Small intestine (tissue), 7 donors: Measurements from ENCODE around the gene ALOX5AP. TPM values are rescaled to one million over a fixed set of nuclear protein-coding genes. Genes with fewer than 3 reads are reported as not detected.

Source experiments
- DNase-seq, 2 donors: peaks; one replicate each; pipeline versions ENCODE4 v3.0.0 to v3.0.0-alpha.2; 2013
- FAIRE-seq: peaks from 2 replicates; lab custom pipeline; 2012; peaks lifted over from hg19 to GRCh38; lab: Jason Lieb, UNC
- H3K27ac ChIP-seq, 3 donors: one replicate each; pipeline ENCODE4 v1.5.1; 2013; ENCODE audit warnings: low read length in 2 of 3, mild to moderate bottlenecking in 2 of 3, control low read depth in 1 of 3, inconsistent platforms in 1 of 3, low read depth in 1 of 3, moderate library complexity in 1 of 3
- H3K27me3 ChIP-seq, 3 donors: one replicate each; pipeline ENCODE4 v1.6.1; 2013; ENCODE audit warnings: low read length in 3 of 3, inconsistent platforms in 1 of 3; ENCODE audit not compliant: control insufficient read depth in 3 of 3, insufficient read depth in 3 of 3
- H3K36me3 ChIP-seq, 3 donors: one replicate each; pipeline ENCODE4 v1.6.1; 2013; ENCODE audit warnings: low read length in 3 of 3, inconsistent platforms in 1 of 3, low read depth in 1 of 3, mild to moderate bottlenecking in 1 of 3, moderate library complexity in 1 of 3; ENCODE audit not compliant: control insufficient read depth in 3 of 3, insufficient read depth in 2 of 3
- H3K4me1 ChIP-seq, 3 donors: one replicate each; pipeline ENCODE4 v1.6.1; 2013; ENCODE audit warnings: low read length in 2 of 3, inconsistent platforms in 1 of 3, low read depth in 1 of 3, mild to moderate bottlenecking in 1 of 3, moderate library complexity in 1 of 3; ENCODE audit not compliant: control insufficient read depth in 3 of 3, insufficient read depth in 2 of 3
- H3K4me3 ChIP-seq, 3 donors: one replicate each; pipeline ENCODE4 v1.5.1; 2013; ENCODE audit warnings: low read length in 3 of 3, control low read depth in 1 of 3, inconsistent platforms in 1 of 3, low read depth in 1 of 3, mild to moderate bottlenecking in 1 of 3, moderate library complexity in 1 of 3
- H3K9me3 ChIP-seq, 2 donors: one replicate each; pipeline ENCODE4 v1.6.1; 2013; ENCODE audit warnings: low read depth in 1 of 2, low read length in 1 of 2; ENCODE audit not compliant: control insufficient read depth in 2 of 2, insufficient read depth in 1 of 2
- WGBS, 3 donors: extraction: QIAGEN DNeasy Blood & Tissue Kit; methylation state at CpG; one replicate each; pipeline ENCODE4 v1.1.7; 2013; 5-methylcytosine and 5-hydroxymethylcytosine counted together
- polyA plus RNA-seq, 4 donors: library from polyadenylated mRNA; stranded (reverse) in 3 of 4; unstranded in 1 of 4; fragments of 200-250 nt in 3 of 4; fragments of 120-200 nt in 1 of 4; gene quantifications; one replicate each; pipeline versions ENCODE4 v1.2.1 to v1.2.3, GENCODE V29; 2013
- donor health status: healthy with polysubstance abuse.
- donor health status: control.
- donor health status: control.
- donor health status: Bipolar disorder and iron deficiency.
- donor health status: healthy.

ALOX5AP gene
- polyA plus RNA-seq, 4 donors = 5.5 to 36.1 (median 16.5) TPM

DNA sequence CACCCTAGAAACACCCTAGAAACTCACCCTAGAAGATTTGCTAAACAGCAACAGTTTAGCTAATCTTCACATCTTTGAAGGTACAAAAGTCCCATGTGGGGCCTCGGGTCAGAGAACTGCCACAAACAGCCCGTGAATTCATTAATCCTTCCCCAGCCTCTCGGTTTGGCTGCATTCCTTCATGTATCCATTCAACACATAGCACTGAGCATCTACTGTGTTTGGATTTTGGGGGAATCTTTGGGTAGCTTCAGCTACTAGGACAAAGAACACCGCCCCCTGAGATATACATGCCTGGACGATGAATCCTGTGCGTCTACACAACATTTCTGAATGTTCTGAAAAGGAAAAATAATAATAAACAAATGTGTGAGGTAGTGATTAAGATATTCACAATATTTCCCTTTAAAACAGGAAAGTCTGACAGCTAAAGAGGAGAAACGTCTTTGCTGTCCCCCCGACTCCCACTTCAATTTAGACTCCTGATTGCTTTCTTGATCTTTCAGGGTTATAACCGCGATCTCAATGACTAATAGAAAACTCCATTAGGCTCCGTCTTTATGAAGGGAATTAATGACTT lies 63.5 kb downstream of the ALOX5AP start:
- no peak for FAIRE-seq
- DNase-seq = no peak
- no peaks in the 10 kb centered on the region for H3K9me3 ChIP-seq
- H3K4me1 ChIP-seq = peaks cover 0 to 10% (median 2%) of the 10 kb centered on the region in 3 donors
- H3K36me3 ChIP-seq = no peaks in the 10 kb centered on the region
- 70 to 76% (median 70%) methylated on average over 11 of the region's 11 CpGs for WGBS, 3 donors
- H3K27ac ChIP-seq = peak overlapping the region in 2 of 3 donors; percentile 7 to 66
- H3K4me3 ChIP-seq = no peak overlapping the region
- H3K27me3 ChIP-seq = no peaks in the 10 kb centered on the region

DNA sequence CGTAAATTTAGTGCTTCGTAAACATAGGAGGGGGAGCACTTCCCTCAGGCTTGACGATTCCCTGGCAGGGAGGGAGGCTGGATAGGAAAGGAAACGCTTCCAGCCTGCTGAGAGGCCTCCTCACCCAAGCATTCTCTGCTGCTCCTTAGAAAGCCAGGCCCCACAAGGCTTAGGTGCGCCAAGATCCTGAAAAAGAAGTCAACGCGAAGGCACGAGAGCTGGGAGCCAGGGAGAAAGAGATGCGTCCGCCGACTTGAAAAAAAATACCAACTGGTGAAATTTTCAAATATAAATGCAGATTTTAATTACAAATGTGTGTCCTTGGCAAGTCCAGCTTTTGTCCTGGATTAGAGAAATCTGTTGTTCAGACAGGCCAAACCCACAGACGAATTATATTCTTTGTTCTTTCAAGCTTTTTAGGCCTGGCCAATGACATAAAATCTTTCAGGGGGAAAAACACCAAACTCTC lies 64.0 kb downstream of the ALOX5AP start:
- no peak for FAIRE-seq
- Histone ChIP-seq H3K4me3 (no peak overlapping the region), H3K4me1 (peaks cover 0 to 10% (median 2%) of the 10 kb centered on the region in 3 donors), H3K9me3 (no peaks in the 10 kb centered on the region), H3K36me3 (no peaks in the 10 kb centered on the region), H3K27ac (peak overlapping the region in 2 of 3 donors; percentile 7 to 66), H3K27me3 (no peaks in the 10 kb centered on the region)
- DNase-seq = no peak
- 71 to 83% (median 82%) methylated on average over 12 of the region's 12 CpGs for WGBS, 3 donors

DNA sequence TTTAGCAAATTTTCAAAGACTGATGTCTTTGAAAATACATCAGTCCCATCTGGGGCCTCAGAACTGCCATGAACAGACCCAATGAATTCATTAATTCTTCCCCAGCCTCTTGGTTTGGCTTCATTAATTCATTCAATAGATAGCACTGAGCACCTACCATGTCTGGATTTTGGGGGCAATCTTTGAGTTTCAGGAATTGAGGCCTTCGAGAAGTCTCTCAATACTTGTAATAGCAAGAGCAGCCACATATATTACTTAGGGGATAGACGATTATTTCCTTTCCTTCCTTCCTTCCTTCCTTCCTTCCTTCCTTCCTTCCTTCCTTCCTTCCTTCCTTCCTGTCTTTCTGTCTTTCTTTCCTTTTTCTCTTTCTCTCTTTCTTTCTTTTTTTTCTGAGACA lies 64.8 kb downstream of the ALOX5AP start:
- Histone ChIP-seq H3K4me1 (peaks cover 0 to 10% (median 2%) of the 10 kb centered on the region in 3 donors), H3K36me3 (no peaks in the 10 kb centered on the region), H3K27ac (no peak overlapping the region), H3K9me3 (no peaks in the 10 kb centered on the region), H3K4me3 (no peak overlapping the region), H3K27me3 (no peaks in the 10 kb centered on the region)
- DNase-seq = no peak
- no peak for FAIRE-seq
- 64 to 88% (median 67%) methylated on average over 2 of the region's 2 CpGs for WGBS, 3 donors

DNA sequence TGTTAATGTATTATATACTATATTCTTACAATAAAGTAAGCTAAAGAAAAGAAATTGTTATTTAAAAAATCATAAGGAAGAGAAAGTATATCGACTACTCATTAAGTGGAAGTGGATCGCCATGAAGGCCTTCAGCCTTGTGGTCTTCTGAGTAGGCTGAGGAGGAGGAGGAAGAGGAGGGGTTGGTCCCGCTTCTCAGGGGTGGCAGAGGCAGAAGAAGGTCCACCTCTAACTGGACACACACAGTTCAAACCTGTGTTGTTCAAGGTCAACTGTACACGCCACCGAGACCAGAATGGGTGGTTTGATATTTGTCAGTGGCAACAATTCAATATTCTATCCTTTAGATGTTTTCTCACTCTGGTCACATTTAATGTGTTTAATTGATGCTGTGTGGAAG lies 67.2 kb downstream of the ALOX5AP start:
- FAIRE-seq (peak; percentile 30), DNase-seq (no peak)
- Histone ChIP-seq H3K27me3 (no peaks in the 10 kb centered on the region), H3K9me3 (no peaks in the 10 kb centered on the region), H3K4me3 (no peak overlapping the region), H3K36me3 (no peaks in the 10 kb centered on the region), H3K27ac (no peak overlapping the region), H3K4me1 (peaks cover 0 to 10% (median 2%) of the 10 kb centered on the region in 3 donors)
- WGBS, 3 donors = 69 to 77% (median 73%) methylated on average over 5 of the region's 5 CpGs

DNA sequence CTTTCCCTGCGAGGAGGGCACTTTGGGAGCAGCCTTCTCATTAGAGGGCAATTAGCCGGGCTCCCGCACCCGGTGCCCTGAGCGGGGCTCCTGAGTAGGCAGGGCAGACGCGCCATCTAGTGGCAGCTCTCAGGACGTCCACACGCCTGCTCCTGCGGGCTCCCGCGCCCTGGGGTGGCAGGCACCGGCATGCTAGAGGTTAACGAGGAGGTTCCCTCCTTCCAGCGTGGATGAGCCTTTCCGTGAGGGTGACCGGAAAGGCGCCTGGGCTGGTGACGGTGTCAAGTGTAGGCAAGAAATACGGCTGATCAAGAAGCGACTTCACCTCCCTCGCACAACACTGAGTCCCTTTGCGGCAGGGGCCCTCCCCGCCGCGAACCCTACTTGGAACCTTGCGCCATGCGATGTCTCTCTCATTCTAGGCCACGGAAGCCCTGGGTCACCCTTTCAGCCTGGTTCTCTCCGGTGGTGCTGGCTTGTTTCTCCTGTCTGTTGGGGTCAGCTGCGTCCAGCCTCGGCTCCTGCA lies 67.7 kb downstream of the ALOX5AP start:
- Histone ChIP-seq H3K9me3 (no peaks in the 10 kb centered on the region), H3K27me3 (no peaks in the 10 kb centered on the region), H3K4me3 (peak overlapping the region in 2 of 3 donors; percentile 24 to 35), H3K36me3 (no peaks in the 10 kb centered on the region), H3K27ac (peak overlapping the region in 1 of 3 donors; percentile 55), H3K4me1 (peaks cover 0 to 10% (median 2%) of the 10 kb centered on the region in 3 donors)
- WGBS, 3 donors = 12 to 17% (median 15%) methylated on average over 31 to 32 of the region's 32 CpGs
- DNase-seq (peak; percentile 83 to 90), FAIRE-seq (no peak)

DNA sequence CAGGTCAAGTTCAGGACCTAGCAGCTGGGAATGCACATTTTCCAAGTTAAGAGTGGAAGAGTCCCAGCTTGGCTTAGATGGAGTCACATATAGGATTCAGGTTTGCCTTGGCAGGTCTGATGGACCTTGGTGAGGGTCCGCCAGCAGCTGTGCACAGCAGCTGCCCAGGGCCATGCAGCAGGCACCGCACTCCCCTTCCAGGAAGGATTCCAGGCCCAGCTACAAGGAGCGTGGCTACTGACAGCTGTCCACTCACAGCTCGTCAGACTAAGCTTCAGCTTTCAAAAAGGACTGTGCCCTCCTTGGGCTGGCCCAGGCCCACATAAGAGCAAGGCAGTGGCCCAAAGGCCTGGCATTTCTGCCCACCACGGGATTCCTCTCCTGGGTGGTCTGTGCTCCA lies 68.4 kb downstream of the ALOX5AP start:
- H3K4me3 ChIP-seq = no peak overlapping the region
- no peaks in the 10 kb centered on the region for H3K36me3 ChIP-seq
- H3K4me1 ChIP-seq = peaks cover 0 to 6% (median 2%) of the 10 kb centered on the region in 3 donors
- no peak overlapping the region for H3K27ac ChIP-seq
- no peaks in the 10 kb centered on the region for H3K27me3 ChIP-seq
- DNase-seq (no peak), FAIRE-seq (no peak)
- WGBS, 3 donors = 83 to 92% (median 89%) methylated on average over 5 of the region's 5 CpGs
- no peaks in the 10 kb centered on the region for H3K9me3 ChIP-seq

DNA sequence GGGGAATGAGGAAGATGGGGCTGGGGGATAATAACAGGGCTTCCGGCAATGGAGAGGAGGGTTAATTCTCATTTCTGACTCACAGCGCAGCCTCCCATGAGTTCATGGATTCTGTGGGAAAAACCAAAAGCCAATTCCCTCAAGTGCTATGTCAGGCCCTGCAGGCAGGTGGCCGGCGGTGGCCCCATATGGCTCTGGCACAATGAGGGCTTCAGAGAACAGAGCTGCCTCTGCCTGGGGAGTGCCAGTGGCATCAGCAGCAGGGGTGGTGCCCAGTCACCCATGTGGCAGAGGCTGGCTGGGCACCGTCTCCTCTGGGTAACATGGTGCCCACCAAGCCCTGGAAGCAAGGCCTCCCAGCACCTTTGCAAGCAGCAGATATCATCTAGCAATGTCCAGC lies 69.1 kb downstream of the ALOX5AP start:
- no peaks in the 10 kb centered on the region for H3K27me3 ChIP-seq
- FAIRE-seq (no peak), DNase-seq (no peak)
- peaks cover 0 to 2% (median 0%) of the 10 kb centered on the region in 3 donors for H3K4me1 ChIP-seq
- H3K4me3 ChIP-seq = no peak overlapping the region
- no peaks in the 10 kb centered on the region for H3K9me3 ChIP-seq
- 73 to 86% (median 80%) methylated on average over 5 of the region's 5 CpGs for WGBS, 3 donors
- H3K27ac ChIP-seq = no peak overlapping the region
- H3K36me3 ChIP-seq = no peaks in the 10 kb centered on the region

DNA sequence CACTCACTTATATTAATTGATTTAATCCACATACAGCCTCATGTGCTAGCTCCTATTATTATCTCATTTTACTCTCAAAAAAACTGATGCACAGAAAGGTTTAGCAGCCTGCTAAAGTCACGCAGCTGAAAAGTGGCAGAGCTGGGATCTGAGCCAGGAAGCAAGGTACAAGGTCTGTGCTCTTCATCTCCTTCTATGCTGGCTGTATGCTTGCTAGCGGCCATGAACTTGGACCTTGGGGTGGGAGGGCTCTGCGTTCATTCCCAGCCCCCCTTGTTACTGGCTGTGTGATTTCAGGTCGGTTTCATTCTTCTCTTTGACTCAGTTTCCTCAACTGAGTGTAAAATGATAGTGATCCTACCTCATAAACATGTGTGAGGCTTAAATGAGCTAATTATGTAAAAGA lies 69.8 kb downstream of the ALOX5AP start:
- DNase-seq = peak in 1 of 2 donors; percentile 84

More for the DNA sequence above, 69.8 kb downstream of the ALOX5AP start:
- Histone ChIP-seq H3K27ac (no peak overlapping the region), H3K9me3 (no peaks in the 10 kb centered on the region), H3K36me3 (no peaks in the 10 kb centered on the region), H3K4me3 (no peak overlapping the region), H3K27me3 (no peaks in the 10 kb centered on the region), H3K4me1 (peaks cover 0 to 2% (median 0%) of the 10 kb centered on the region in 3 donors)
- WGBS, 3 donors = 16 to 54% (median 38%) methylated on average over 4 of the region's 4 CpGs
- FAIRE-seq = no peak
